Measurements from ENCODE around the gene FAM83C. TPM values are rescaled to one million over a fixed set of nuclear protein-coding genes. Genes with fewer than 3 reads are reported as not detected.
A peak's percentile ranks its signal among the peaks of the same experiment; 100 is the strongest.

The FAM83C gene
- total RNA-seq, 2 experiments from 2014 or later, result not detected

- TF ChIP-seq EZH2phosphoT487 (IDR thresholded peaks at IDR 0.05; ENCODE audit: borderline replicate concordance, low read depth, low read length) (no peak), CTCF (conservative IDR thresholded peaks at IDR 0.05; ENCODE audit: low read length) (no peak)
- no peaks in the 10 kb centered on the region; the same call in 1 of the 2 replicates for H3K36me3 ChIP-seq (ENCODE audit: insufficient read depth, low read length)
- H4K20me1 ChIP-seq (ENCODE audit: insufficient read depth, low read length), result no peaks in the 10 kb centered on the region
- DNase-seq (ENCODE audit: low spot score), result no peak
- H3K4me2 ChIP-seq (ENCODE audit: low read length), result no peak overlapping the region
- intact Hi-C loops (cut with micrococcal nuclease; ENCODE audit: unreplicated experiment), result loop anchor here (1.0 to 2.0 kb wide), 2 partner anchors 24 to 134 kb away; no protein-coding TSS in a partner anchor
- H3K9me3 ChIP-seq (ENCODE audit: low read length), result no peaks in the 10 kb centered on the region
- ChIA-PET POLR2A (interaction anchor here (1.2 kb wide), 1 partner anchor 26 kb away, joined by 3 read pairs; no protein-coding TSS in a partner anchor), CTCF (ENCODE audit: unreplicated experiment) (no interaction called here)
- H2AFZ ChIP-seq (ENCODE audit: low read length), result no peak overlapping the region
- H3K9me2 ChIP-seq (ENCODE audit: insufficient read depth, low read length), result no peaks in the 10 kb centered on the region
- peaks cover 5% of the 10 kb centered on the region for H3K4me1 ChIP-seq (ENCODE audit: insufficient read depth, low read length, poor library complexity, severe bottlenecking)
- no peak overlapping the region for H3K4me3 ChIP-seq (ENCODE audit: low read depth, low read length, poor library complexity, severe bottlenecking)
- H3K79me2 ChIP-seq (ENCODE audit: insufficient read depth, low read depth, low read length), result no peaks in the 10 kb centered on the region
- no TSS peak for BruUV-seq (replicated peaks)
- H3K27ac ChIP-seq (ENCODE audit: low read depth, low read length, poor library complexity, severe bottlenecking), result no peak overlapping the region
Observed at GRCh38 chr20:35304956-35305355, 12.7 kb upstream of the FAM83C start.

GRCh38 chr20:35303735-35304491 is 11.7 kb upstream of the FAM83C start:
- H3K27ac ChIP-seq (ENCODE audit: low read depth, low read length, poor library complexity, severe bottlenecking), result no peak overlapping the region
- H2AFZ ChIP-seq (ENCODE audit: low read length), result no peak overlapping the region
- TF ChIP-seq CTCF (conservative IDR thresholded peaks at IDR 0.05; ENCODE audit: low read length) (peak; percentile 98), EZH2phosphoT487 (IDR thresholded peaks at IDR 0.05; ENCODE audit: borderline replicate concordance, low read depth, low read length) (no peak)
- H3K4me3 ChIP-seq (ENCODE audit: low read depth, low read length, poor library complexity, severe bottlenecking), result no peak overlapping the region
- no peak overlapping the region for H3K4me2 ChIP-seq (ENCODE audit: low read length)
- no peaks in the 10 kb centered on the region for H3K9me3 ChIP-seq (ENCODE audit: low read length)
- H3K9me2 ChIP-seq (ENCODE audit: insufficient read depth, low read length), result no peaks in the 10 kb centered on the region
- intact Hi-C loops (cut with micrococcal nuclease; ENCODE audit: unreplicated experiment), result loop anchor here (1.0 to 2.0 kb wide), 2 partner anchors 25 to 135 kb away; no protein-coding TSS in a partner anchor
- peaks cover 5% of the 10 kb centered on the region for H3K4me1 ChIP-seq (ENCODE audit: insufficient read depth, low read length, poor library complexity, severe bottlenecking)
- H4K20me1 ChIP-seq (ENCODE audit: insufficient read depth, low read length), result no peaks in the 10 kb centered on the region
- no TSS peak for BruUV-seq (replicated peaks)
- no peaks in the 10 kb centered on the region; the same call in 1 of the 2 replicates for H3K36me3 ChIP-seq (ENCODE audit: insufficient read depth, low read length)
- peak; percentile 89 for DNase-seq (ENCODE audit: low spot score)
- ChIA-PET CTCF (ENCODE audit: unreplicated experiment) (interaction anchor here (0.6 to 0.8 kb wide), 4 partner anchors 135 to 187 kb away, joined by 3 to 9 read pairs (median 3); no protein-coding TSS in a partner anchor), POLR2A (interaction anchor here (1.2 kb wide), 1 partner anchor 27 kb away, joined by 3 read pairs; no protein-coding TSS in a partner anchor)
- no peaks in the 10 kb centered on the region for H3K79me2 ChIP-seq (ENCODE audit: insufficient read depth, low read depth, low read length)

GRCh38 chr20:35303382-35303734 is 11.1 kb upstream of the FAM83C start:
- no peak for TF ChIP-seq CTCF (conservative IDR thresholded peaks at IDR 0.05; ENCODE audit: low read length)
- TF ChIP-seq EZH2phosphoT487 (IDR thresholded peaks at IDR 0.05; ENCODE audit: borderline replicate concordance, low read depth, low read length), result no peak
- Histone ChIP-seq H3K79me2 (ENCODE audit: insufficient read depth, low read depth, low read length) (no peaks in the 10 kb centered on the region), H3K27ac (ENCODE audit: low read depth, low read length, poor library complexity, severe bottlenecking) (no peak overlapping the region), H3K9me3 (ENCODE audit: low read length) (no peaks in the 10 kb centered on the region), H3K36me3 (ENCODE audit: insufficient read depth, low read length) (no peaks in the 10 kb centered on the region; the same call in 1 of the 2 replicates), H4K20me1 (ENCODE audit: insufficient read depth, low read length) (no peaks in the 10 kb centered on the region), H3K4me3 (ENCODE audit: low read depth, low read length, poor library complexity, severe bottlenecking) (no peak overlapping the region), H3K4me1 (ENCODE audit: insufficient read depth, low read length, poor library complexity, severe bottlenecking) (peaks cover 5% of the 10 kb centered on the region), H3K4me2 (ENCODE audit: low read length) (no peak overlapping the region), H3K9me2 (ENCODE audit: insufficient read depth, low read length) (no peaks in the 10 kb centered on the region), H2AFZ (ENCODE audit: low read length) (no peak overlapping the region)
- no TSS peak for BruUV-seq (replicated peaks)
- no peak for DNase-seq (ENCODE audit: low spot score)
- ChIA-PET CTCF (ENCODE audit: unreplicated experiment) (interaction anchor here (0.6 kb wide), 1 partner anchor 238 kb away, joined by 3 read pairs; no protein-coding TSS in a partner anchor), POLR2A (no interaction called here)
- intact Hi-C loops (cut with micrococcal nuclease; ENCODE audit: unreplicated experiment), result no loop called here

Measured in OCI-LY7 (cell line).